ENCODE data around the gene ARFGEF3.
"Not testable (repeated sequence)": the region's sequence is repeated elsewhere in the genome, so short reads cannot be mapped to it uniquely, and the experiment has no call there.

The ARFGEF3 gene, protein sequence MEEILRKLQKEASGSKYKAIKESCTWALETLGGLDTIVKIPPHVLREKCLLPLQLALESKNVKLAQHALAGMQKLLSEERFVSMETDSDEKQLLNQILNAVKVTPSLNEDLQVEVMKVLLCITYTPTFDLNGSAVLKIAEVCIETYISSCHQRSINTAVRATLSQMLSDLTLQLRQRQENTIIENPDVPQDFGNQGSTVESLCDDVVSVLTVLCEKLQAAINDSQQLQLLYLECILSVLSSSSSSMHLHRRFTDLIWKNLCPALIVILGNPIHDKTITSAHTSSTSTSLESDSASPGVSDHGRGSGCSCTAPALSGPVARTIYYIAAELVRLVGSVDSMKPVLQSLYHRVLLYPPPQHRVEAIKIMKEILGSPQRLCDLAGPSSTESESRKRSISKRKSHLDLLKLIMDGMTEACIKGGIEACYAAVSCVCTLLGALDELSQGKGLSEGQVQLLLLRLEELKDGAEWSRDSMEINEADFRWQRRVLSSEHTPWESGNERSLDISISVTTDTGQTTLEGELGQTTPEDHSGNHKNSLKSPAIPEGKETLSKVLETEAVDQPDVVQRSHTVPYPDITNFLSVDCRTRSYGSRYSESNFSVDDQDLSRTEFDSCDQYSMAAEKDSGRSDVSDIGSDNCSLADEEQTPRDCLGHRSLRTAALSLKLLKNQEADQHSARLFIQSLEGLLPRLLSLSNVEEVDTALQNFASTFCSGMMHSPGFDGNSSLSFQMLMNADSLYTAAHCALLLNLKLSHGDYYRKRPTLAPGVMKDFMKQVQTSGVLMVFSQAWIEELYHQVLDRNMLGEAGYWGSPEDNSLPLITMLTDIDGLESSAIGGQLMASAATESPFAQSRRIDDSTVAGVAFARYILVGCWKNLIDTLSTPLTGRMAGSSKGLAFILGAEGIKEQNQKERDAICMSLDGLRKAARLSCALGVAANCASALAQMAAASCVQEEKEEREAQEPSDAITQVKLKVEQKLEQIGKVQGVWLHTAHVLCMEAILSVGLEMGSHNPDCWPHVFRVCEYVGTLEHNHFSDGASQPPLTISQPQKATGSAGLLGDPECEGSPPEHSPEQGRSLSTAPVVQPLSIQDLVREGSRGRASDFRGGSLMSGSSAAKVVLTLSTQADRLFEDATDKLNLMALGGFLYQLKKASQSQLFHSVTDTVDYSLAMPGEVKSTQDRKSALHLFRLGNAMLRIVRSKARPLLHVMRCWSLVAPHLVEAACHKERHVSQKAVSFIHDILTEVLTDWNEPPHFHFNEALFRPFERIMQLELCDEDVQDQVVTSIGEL (N-terminal part only)

DNA sequence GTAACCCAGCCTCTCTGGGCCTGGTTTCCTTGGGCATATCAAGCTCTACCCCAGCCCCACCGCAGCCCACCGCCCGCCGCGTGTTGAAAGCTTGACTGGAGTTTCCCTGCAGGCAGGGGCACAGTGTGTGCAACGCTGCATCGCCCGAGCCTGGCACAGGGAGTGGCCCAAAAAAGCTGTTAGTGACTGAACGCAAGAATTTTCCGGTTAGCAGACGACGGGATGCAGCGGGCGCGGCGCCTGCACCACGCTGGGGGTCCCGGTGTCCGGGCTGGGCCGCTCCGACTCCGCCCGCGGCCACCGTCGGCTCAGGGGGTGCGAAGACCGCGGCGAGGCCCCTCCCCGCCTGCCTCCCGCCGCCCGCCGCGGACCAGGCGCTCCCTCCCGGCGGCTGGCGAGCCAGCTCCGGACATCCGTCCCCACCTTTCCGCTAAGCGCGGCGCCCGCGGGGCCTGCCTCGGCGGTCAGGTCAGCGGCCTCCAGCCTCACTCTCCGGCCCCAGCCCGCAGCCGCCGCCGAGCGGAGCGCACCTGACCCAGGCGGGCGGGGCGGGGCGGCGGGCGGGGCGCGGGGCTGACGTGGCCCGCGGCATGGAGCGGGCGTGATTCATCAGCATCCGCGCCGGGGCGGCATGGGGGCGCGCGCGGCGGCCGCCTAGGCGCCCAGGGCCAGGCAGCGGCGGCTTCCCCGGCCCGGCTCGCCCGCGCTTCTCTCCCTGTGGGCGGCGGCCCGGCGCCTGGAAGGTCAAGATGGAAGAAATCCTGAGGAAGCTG lies at the start of gene ARFGEF3:
ARFGEF3 (plus strand) TSS at position 602 of the 773 bp plus-strand sequence; CDS start at position 750, 148 bp downstream.
- peak; percentile 20 for DNase-seq (ENCODE audit: low read depth)

DNA sequence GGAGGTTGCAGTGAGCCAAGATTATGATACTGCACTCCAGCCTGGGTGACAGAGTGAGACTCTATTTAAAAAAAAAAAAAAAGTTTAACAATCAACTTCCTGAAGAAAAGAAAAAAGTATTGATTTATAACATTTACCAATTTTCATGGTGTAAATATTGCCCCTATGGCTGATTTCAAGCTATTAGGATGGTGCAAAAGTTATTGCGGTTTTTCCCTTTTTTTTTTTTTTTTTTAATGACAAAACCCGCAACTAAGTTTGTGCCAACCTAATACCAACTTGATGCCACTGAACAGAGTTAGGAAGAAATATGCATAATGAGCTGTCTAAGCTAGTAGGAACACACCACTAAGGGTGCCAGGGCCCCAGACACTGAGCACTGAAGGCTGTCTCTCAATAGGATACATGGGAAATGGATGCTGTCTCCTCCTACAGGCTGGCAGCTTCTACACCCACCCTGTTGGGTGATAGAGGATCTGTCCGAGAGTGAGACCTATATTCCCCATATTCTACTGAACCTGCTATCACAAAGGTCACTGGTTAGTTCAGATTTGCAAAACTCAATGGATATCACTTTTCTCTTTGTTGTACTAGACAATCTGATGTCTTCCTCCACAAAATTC lies 48.0 kb upstream of the ARFGEF3 start:
- DNase-seq (ENCODE audit: low read depth), result no peak

DNA sequence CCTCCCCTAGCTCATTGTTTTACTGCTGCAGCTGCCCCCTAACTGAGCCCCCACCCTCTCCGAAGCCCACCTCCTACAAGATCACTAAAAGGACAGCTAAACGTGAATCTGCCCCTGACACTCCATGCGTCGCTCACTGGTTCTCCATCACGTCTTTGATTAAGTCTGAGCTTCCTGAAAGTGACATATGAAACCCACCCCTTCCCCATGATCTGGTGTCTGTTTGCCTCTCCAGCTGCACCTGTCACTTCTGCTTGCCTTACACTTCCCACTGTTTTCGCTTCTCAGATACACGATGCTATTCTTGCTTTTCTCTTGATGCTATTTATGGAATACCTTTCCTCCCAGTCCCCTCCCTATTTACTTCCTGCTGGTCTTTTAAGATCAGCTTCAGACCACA lies 46.5 kb upstream of the ARFGEF3 start:
- no peak for DNase-seq (ENCODE audit: low read depth)

DNA sequence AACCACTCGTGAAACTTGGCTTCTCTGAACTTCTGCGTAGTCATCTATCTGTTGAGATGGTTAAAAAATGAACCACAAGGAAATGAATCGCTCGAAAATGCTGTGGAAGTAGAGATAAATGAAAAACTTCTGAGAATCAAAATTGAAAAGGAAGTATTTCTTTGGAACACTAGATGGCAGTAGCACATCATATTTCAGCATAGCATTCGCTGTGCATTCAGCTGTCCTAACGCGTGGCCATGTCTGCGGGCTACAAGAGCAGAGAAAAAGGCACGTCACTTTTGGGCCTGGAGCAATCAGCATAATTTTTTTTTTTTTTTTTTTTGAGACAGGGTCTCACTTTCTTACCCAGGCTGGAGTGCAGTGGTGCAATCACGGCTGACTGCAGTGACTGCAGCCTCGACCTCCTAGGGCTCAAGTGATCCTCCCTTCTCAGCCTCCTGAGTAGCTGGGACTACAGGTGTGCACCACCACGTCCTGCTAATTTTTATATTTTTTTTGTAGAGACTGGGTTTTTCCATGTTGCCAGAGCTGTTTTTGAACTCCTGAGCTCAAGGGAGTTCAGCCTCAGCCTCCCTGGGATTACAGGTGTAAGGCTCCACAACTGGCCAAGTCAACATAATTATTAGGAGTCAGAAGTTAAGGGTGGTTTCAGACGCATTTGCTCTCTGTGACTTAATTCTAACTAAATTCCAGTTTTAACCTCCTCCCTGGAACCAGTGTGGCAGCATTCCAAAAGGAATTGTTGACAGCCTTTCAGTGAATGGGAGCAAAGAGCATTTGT lies 45.7 kb upstream of the ARFGEF3 start:
- DNase-seq (ENCODE audit: low read depth), result no peak

DNA sequence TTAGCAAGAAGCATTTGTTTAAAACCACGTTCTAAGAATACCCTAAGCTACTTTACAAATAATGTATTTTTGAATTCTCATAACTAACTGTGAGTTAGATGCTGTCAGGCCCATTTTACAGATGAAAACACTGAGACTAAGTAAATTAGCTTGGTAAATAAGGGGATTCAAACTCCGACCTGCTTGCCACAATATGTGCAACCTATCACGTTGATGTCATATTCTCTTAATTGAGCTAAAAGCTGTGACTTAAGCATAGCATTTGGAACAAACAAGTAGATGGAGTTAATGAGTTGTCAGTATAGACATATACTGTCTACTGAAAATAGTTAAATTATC lies 45.1 kb upstream of the ARFGEF3 start:
- DNase-seq (ENCODE audit: low read depth), result no peak

DNA sequence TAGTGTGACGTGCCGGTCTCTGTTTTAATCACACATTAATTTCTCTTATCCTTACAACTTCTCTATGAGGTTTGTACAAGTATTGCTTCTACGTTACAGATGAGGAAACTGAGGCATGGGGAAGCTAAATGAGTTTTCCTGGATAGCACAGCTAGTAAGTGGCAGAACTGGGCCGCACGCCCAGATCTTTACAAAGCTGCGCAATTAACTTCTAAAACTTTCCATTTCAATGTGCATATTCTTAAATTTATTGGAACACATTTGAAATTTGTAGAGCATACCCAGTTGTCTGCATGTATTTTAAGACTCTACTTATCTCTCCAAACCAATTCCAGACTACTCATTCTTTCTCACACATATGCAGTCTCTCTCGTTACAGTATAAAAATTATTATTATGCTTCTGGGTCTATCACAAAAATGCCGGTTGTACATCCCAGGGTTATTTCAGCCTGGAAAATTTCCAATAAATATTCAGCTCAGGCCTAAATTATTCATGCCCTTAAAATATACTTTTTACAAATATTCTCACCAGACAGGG lies 44.3 kb upstream of the ARFGEF3 start:
- no peak for DNase-seq (ENCODE audit: low read depth)

DNA sequence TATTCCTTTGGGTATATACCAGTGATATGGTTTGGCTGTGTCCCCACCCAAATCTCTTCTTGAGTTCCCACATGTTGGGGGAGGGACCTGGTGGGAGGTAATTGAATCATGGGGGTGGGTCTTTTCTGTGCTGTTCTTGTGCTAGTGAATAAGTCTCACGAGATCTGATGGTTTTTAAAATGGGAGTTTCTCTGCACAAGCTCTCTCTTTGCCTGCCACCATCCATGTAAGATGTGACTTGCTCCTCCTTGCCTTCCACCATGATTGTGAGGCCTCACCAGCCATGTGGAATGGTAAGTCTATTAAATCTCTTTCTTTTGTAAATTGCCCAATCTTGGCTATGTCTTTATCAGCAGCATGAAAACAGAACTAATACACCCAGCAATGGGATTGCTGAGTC lies 42.5 kb upstream of the ARFGEF3 start:
- DNase-seq (ENCODE audit: low read depth), result not testable (repeated sequence)

DNA sequence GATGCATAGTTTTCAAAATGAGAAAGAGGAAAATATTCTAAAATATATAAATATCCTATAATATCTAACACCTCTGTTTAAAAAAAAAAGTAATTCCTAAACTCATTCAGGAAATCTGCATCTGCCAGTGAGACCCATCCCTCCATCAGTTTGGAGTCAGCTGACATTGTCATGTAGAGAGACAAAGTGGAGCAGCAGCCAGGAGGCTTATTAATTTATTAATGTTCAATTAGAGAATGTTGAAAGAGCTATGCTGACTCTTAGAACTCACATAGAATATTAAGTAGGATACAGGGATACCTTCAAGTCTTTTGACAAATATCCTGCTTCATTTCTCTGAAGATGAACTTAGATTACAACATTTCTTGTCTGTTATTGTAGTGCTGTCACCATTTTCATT lies 41.8 kb upstream of the ARFGEF3 start:
- no peak for DNase-seq (ENCODE audit: low read depth)

DNA sequence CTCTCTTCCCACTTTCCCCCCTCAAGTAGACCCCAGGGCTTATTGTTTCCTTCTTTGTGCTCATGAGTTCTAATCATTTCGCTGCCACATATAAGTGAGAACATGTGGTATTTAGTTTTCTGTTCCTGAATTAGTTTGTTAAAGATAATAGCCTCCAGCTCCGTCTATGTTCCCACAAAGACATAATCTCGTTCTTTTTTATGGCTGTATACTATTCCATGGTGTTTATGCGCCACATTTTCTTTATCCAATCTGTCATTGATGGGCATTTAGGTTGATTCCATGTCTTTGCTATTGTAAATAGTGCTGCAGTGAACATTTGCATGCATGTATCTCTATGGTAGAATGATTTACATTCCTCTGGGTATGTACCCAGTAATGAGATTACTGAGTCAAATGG lies 37.6 kb upstream of the ARFGEF3 start:
- DNase-seq (ENCODE audit: low read depth), result no peak

DNA sequence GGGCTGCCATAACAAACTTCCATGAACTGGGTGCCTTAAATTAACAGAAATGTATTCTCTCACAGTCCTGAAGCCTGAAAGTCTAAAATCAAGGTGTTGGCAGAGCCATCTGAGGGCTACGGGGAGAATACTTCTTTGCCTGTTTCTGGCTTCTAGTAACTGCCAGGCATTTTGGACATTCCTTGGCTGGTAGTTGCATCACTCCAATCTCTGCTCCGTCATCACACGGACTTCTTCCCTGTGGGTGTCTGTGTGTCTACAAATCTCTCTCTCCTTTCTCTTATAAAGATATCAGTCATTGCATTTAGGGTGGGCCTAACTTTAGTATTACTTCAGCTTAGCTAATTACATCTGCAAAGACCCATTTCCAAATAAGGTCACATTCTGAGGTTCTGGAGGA lies 33.6 kb upstream of the ARFGEF3 start:
- DNase-seq (ENCODE audit: low read depth), result no peak

DNA sequence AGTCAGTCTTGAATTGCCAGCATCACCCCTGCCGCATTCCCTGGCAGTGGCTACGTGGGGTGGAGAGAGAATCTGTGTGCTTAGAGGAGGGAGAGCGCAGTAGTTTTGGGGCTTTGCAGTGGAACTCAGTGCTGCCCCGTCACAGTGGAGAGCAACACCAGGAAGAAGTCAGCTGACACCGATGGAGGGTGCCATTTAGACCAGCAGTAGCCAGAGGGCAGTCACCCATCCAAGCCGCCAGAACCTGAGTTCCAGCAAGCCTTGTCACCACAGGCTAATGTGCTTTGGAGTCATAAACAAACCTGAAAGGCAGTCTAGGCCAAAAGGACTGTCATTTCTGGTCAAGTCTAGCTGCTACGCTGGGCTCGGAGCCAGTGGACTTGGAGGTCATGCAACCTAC lies 32.5 kb upstream of the ARFGEF3 start:
- DNase-seq (ENCODE audit: low read depth), result no peak

DNA sequence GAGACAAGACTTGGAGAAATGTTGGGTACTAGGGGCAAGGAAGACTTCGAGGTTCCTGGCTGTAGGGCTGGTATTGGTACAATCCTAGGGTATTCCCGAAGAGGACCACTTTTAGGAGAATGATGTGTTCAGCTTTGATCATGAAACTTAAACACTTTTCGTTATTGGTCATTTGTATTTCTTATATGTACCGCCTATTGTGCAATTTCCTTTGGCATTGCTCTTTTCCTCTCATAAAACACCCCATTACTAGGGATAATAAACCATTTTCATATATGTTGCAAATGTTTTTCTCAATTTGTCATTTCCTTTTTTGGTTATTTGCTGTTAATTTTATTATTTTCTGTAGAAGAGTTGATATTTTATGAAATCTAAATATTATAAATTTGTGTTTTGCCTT lies 18.9 kb upstream of the ARFGEF3 start:
- no peak for DNase-seq (ENCODE audit: low read depth)

DNA sequence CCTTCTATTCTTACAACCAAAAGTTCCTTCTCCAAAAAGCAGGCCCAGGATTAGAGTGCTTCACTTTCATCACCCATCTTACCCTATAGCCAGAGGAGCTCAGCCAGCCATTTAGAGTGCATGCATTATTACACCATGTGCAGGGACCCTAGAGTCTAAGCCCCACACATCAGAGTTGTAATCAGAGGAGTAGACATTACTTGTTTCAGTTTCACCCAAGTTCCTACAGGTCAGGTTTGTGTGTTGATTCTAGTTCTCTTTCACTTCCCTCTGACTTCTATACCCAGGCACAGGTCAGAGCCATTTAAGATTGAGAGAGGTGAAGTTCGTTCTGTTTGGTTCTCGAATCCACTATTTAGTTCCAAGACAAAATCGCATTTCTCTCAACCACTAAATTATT lies 16.3 kb upstream of the ARFGEF3 start:
- DNase-seq (ENCODE audit: low read depth), result no peak

DNA sequence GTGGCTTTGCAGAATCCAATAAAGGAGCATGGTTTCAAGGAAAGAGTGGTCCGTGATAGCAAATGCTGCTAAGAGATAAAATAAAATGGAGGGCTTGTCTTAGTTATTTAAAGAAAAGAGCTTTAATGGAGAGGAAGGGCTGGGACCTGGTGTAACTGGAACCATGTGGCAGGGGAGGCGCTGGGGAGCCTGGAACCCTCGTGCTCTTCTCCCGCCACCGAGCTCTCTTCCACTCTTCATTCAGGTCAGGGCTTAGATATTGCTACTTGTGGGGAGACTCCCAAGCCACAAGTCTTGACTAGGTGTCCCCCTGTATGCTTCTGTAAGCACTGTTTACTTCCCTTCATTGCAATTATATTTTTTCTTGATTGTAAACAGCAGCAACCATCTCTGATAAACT lies 15.2 kb upstream of the ARFGEF3 start:
- DNase-seq (ENCODE audit: low read depth), result no peak

DNA sequence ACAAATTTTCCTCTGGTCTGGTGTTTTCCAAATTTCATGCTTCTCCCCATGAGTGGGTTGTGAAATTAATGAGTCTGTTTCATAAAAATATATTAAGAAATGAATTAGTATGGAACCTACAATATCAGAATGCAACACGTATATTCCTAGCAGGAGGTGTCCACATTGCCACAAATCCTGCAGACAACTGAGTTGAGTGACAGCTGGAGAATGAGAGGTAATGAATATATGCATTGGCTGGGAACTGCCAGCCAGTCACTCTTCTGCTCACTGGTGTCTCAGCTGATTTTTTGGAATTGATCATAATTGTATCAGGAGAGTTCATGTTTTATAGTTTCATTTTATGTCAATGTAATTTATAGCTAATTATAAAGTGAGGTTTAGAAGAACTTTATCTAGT lies 6.3 kb upstream of the ARFGEF3 start:
- DNase-seq (ENCODE audit: low read depth), result no peak

DNA sequence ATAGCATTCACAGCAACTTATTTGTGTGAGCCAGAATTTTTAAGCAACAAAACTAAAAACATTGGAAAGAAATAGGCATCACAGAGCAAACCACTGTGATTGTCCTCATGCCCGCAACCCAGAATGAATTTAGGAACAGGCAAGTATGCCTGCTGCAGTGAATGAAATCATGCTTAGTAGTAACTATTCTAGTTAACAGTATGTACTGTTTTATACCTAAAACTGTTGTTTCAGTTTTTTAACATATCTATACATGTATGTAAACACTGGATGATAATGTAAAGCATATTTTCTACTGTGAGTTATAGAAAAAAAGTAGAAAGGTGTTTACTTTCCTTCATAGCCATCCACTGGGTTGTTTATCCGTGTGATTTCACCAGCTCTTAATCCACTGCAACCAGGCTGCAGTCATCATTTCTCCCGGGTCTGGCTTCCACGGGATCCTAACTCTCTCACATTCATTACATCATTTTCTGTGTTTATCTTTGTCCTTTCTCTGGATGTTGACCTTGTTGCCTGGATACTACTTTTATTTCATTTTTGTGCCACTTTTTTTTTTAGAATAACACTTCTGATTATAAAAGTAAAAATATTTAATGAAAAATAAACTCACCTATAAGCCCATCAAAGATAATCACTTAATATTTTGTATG lies 3.6 kb upstream of the ARFGEF3 start:
- no peak for DNase-seq (ENCODE audit: low read depth)

DNA sequence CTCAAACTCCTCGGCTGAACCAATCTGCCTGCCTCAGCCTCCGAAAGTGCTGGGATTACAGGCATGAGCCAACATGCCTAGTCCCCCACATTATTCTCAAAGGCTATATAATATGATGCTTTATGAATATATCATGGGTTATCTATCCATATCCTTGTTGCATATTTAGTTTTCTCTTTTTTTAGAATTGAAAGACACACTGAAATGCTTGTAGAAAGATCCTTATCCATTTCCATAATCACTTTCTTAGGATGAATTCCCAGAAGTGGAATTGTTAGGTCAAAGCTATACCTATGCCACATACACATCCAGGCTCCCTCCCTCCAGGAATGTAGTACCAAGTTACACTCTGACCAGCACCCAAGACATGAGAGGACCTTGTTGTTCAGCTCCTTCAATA lies 2.5 kb upstream of the ARFGEF3 start:
- DNase-seq (ENCODE audit: low read depth), result no peak

DNA sequence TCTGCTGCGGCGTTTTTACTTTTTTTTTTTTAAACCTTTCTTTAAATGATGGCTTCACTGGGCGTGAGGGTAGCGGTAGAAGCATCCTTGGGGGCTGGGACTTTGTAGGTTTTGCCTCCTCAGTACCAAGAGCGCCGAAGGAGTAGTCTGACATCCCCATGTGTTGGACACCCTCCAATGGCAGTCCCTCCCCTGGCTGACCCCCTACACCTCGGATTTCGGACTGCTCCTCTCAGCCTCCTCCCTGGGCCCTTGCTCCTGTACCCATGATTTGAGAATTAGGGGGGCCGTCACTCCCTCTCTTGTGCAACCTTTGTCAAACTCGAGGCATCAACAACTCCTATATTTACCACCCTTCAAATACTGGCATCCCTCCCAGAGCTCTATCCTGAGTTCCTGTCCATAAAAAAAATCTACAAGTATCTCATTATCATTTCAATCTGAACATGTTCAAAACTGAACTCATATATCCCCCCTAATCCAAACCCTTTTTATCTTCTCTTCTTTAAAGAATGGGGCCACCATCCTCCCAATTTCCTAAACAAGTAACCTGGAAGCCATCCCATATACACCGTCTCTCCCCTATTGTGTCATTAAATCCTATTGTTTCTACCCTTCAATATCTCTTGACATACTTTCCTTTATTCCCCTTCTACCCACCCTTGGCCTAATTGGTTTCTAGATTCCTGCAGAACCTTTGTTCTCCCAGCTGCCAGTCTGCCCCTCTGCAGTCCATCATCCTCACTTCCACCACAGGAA lies 1.2 kb upstream of the ARFGEF3 start:
- no peak for DNase-seq (ENCODE audit: low read depth)

DNA sequence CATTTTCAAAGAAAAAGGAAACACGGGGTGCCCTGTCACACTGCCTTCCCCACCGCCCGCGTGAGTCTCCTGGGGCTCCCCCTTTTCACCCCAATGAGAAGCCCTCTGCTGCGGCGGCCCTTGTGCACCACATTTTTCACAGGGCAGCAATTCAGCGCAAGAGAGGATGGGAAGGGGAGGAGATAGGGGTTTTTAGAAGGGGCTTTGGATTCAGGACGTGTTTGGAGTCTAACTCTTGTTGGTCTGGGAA lies 726 bp upstream of the ARFGEF3 start:
- DNase-seq (ENCODE audit: low read depth), result no peak
